LNCAP (cell line): ENCODE data around the gene PAFAH2.

Source experiments
- TF ChIP-seq, protein P1 (sequence below): fragments of 450-650 bp; IDR thresholded peaks from 2 replicates; pipeline ENCODE4 v1.5.1; 2017; ENCODE audit warnings: mild to moderate bottlenecking

The PAFAH2 gene

DNA sequence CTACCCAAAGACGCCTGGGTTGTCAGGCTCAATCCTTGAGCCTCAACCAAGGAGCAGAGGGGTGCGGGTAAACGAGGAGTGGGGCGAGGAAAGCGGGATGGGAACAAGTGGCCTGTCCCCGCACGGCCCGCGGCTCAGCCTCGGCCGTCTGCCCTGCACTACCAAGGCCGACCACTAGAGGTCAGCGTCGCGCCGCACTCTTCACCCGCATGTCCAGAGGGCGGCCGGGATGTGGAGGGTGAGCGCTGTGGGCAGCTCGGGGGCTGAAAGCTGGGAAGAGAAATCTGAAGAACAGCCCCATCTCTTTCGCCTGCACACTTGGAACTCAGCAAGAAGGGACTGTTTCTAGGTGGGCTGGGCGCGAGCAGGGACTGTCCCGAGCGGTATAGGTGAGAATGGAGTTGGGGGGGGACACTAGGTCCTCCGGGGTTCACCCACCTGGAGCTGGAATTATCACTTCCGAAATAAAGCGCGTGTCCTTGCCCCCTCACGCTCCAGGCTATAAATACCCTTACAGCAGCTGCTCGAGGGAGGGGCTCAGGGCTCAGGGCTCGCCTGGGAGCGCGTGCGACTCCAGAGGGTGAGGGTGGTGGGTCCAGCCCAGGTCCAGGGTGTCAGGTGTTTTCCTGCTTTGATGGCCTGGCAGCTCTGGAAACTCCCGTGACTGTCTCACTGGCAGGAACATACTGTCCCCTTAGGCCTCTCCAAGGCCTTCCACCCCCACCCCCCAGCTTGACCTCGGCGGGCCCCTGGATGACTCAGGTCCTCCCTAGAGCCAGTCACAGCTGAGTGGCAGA, 38.3 kb upstream of the PAFAH2 start:
- TF ChIP-seq, protein P1, sequence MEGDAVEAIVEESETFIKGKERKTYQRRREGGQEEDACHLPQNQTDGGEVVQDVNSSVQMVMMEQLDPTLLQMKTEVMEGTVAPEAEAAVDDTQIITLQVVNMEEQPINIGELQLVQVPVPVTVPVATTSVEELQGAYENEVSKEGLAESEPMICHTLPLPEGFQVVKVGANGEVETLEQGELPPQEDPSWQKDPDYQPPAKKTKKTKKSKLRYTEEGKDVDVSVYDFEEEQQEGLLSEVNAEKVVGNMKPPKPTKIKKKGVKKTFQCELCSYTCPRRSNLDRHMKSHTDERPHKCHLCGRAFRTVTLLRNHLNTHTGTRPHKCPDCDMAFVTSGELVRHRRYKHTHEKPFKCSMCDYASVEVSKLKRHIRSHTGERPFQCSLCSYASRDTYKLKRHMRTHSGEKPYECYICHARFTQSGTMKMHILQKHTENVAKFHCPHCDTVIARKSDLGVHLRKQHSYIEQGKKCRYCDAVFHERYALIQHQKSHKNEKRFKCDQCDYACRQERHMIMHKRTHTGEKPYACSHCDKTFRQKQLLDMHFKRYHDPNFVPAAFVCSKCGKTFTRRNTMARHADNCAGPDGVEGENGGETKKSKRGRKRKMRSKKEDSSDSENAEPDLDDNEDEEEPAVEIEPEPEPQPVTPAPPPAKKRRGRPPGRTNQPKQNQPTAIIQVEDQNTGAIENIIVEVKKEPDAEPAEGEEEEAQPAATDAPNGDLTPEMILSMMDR = peak; percentile 78

- TF ChIP-seq, protein P1 = no peak
Observed at GRCh38 chr1:26035203-26035958, 37.5 kb upstream of the PAFAH2 start.

DNA sequence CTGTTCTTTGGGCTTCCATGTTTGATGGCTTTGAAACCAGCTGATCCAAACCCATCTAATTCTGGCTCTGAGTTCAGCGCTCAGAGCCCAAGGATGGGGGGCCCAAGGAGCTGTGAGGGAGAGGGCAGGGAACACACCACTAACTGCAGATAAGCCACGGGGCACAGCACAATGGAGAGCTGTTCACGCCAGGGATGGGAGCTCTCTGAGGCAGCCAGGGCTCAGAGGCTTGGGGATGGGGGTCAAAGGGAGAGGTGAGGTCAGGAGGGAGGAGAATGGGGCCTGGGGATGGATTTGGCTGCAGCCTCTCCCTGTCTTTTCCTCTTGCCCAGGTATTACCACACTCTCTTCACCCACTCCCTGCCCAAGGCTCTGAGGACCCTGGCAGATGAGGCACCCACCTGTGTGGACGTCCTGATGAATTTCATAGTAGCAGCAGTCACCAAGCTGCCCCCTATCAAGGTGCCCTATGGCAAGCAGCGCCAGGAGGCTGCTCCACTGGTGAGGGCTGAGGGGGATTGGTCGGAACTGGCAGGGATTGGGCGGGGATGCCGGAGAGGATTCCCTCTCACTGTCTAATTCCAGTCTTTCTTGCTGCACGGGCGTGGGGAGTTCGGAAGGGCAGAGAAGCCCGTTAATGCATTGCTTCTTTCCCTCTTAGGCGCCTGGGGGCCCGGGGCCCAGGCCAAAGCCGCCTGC, 36.8 kb upstream of the PAFAH2 start:
- TF ChIP-seq, protein P1 = no peak

DNA sequence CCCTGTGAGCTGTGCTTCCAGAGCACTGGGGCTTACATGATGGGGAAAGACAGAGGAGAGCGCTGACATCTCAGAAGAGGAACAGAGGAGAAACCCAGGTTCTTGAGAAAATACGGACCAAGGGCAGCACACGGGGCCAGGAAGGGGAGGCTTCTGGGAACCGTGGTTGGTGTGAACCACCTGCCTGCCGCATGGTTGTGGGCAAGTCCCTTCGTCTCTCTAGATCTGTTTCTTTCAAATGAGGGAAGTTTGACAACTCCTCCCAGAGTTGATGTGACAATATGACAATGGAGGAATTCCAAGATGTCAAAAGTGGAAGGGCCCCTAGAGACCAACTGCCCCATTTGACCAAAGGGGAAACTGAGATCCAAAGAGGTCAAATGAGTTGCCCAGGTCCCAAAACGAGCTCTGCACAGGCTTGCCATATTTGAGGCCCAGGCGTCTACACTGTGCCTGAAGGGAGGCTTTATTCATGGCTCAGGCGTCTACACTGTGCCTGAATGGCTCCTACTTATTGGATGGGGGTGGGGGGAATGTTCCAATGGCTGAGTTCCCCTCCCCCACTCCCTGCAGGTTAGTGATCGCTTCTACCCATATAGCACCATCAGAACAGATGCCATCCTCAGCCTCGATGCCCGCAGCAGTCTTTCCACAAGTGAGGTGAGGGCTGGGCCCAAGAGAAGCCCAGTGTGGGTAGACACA, 34.9 kb upstream of the PAFAH2 start:
- TF ChIP-seq, protein P1 = no peak

DNA sequence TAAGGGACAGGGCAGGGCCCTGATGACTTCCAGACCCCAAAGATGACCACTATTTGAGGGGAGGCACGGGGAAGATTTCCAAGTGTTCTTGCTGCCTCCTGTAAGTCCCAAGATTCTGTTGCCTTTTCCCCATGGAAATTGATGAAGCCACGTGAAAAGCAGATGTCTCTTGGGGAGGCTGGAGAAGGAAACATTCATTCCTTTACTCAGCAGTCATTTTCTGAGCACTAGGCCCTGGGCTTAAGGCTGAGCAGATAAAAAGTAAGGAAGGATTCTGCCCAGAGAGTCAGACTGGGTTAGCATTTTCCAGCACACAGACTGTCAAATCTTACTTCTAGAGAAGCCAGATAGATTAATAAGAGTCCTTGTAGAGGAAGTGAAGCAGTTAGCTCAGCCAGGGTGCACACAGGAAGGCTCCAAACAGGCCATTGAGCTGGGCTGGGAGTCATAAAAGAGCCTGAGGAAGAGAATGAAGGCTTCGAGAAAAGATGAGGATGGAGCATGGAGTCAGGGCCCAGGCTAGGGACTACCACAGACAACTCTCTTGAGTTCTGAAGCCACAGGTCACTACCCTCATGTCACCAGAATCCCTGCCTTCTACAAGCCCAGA, 33.9 kb upstream of the PAFAH2 start:
- TF ChIP-seq, protein P1 = no peak

DNA sequence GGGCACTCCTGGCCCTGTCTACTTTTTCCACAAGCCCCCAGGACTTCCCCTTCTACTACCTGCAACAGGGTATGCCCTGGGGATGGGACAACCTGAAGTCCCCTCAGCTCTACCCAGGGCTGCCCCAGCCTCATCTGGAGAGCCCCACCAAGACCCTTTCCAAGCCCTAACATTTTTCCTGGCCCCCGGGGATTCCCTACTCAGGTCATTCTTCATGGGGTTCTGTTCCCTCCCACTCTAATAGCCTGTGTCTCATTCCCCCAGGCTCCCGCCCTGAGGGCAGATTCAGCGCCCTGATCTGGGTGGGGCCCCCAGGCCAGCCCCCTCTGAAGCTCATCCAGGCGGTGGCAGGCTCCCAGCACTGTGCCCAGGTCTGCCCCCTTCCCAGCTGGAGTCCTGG, 33.3 kb upstream of the PAFAH2 start:
- TF ChIP-seq, protein P1 = no peak
